ENCODE results near the gene RAP2B. TPM values are rescaled to one million over a fixed set of nuclear protein-coding genes. Genes with fewer than 3 reads are reported as not detected.

The RAP2B gene
- total RNA-seq, 1 experiment from 2014 or later, result 18.2 TPM

GRCh38 chr3:153115326-153115725 is 46.7 kb upstream of the RAP2B start:
- no peak overlapping the region for H3K14ac ChIP-seq (ENCODE audit: insufficient read depth, low read length)
- Mint-ChIP-seq H3K4me3 (no peak overlapping the region), H3K4me1 (no peaks in the 10 kb centered on the region), H3K36me3 (ENCODE audit: insufficient read depth in 1 of 3, low read depth in 3 of 3) (no peaks in the 10 kb centered on the region; a peak in 1 of 7 replicates), H3K27me3 (ENCODE audit: low read depth) (no peaks in the 10 kb centered on the region), H3K9me3 (peaks cover 0 to 2% of the 10 kb centered on the region in 2 experiments; a peak in 1 of 5 replicates), H3K27ac (no peak overlapping the region)
- no peak overlapping the region for H3K4ac ChIP-seq (ENCODE audit: low read depth, low read length)
- WGBS (ENCODE audit: extremely low coverage, insufficient read length, low lambda C conversion rate), result no CpG with 5 or more reads among the region's 4 CpGs
- no peak overlapping the region for H2BK20ac ChIP-seq (ENCODE audit: low read depth, low read length, poor library complexity, severe bottlenecking)
- no peaks in the 10 kb centered on the region for H3K79me1 ChIP-seq (ENCODE audit: insufficient read depth, low read depth, low read length, poor library complexity, severe bottlenecking)
- no peaks in the 10 kb centered on the region for H3K4me1 ChIP-seq (ENCODE audit: insufficient read depth, low read length)
- no peak overlapping the region for H2AFZ ChIP-seq (ENCODE audit: low read length)
- no peak overlapping the region for H3K9ac ChIP-seq (ENCODE audit: extremely low read depth, insufficient read length, low read length)
- no peak overlapping the region for H3K23ac ChIP-seq (ENCODE audit: insufficient read length, low read depth, low read length)
- no peak overlapping the region for H3K27ac ChIP-seq (ENCODE audit: insufficient read length, low read depth, low read length)
- no peak overlapping the region for H3T11ph ChIP-seq (ENCODE audit: low read length)
- no peak overlapping the region for H4K5ac ChIP-seq (ENCODE audit: insufficient read length, low read depth, low read length)
- H4K91ac ChIP-seq (ENCODE audit: insufficient read length, low read depth, low read length), result no peak overlapping the region
- H3K56ac ChIP-seq (ENCODE audit: insufficient read length, low read depth, low read length), result no peak overlapping the region
- no peaks in the 10 kb centered on the region for H4K20me1 ChIP-seq (ENCODE audit: control insufficient read depth, insufficient read depth, insufficient read length)
- H4K8ac ChIP-seq (replicated peaks; ENCODE audit: insufficient read length, low read depth, low read length), result no peak overlapping the region
- H3K18ac ChIP-seq (ENCODE audit: insufficient read length, low read depth, low read length), result no peak overlapping the region
- TF ChIP-seq CTCF (conservative IDR thresholded peaks at IDR 0.05), result no peak
- no peak overlapping the region for H2AK5ac ChIP-seq (ENCODE audit: insufficient read length, low read length)
- H3K23me2 ChIP-seq (ENCODE audit: insufficient read length, low read depth, low read length, poor library complexity, severe bottlenecking), result no peaks in the 10 kb centered on the region
- DNase-seq, result no peak
- no peak overlapping the region for H3K4me2 ChIP-seq (ENCODE audit: insufficient read depth, insufficient read length, low read length)
- H3K9me3 ChIP-seq (ENCODE audit: control insufficient read depth, low read depth, low read length), result no peaks in the 10 kb centered on the region
- no peak overlapping the region for H2BK12ac ChIP-seq (ENCODE audit: insufficient read length, low read depth, low read length)
- H2BK120ac ChIP-seq (ENCODE audit: low read depth, low read length, poor library complexity, severe bottlenecking), result no peak overlapping the region
- no peaks in the 10 kb centered on the region for H3K79me2 ChIP-seq (ENCODE audit: insufficient read depth, low read length)
- no peak overlapping the region for H2BK5ac ChIP-seq (ENCODE audit: insufficient read length, low read length)
- H3K27me3 ChIP-seq (ENCODE audit: insufficient read depth, low read length), result no peaks in the 10 kb centered on the region
- H2BK15ac ChIP-seq (ENCODE audit: low read depth, low read length), result no peak overlapping the region

All from H9 (cell line).